CD4-positive, alpha-beta T cell treated with Interleukin-4 for 4 hours (primary cell): ENCODE measurements around the gene TM4SF4.

Experiments
- DNase-seq: peaks from one replicate; pipeline ENCODE4 v3.0.0-alpha.2; 2020

TM4SF4 gene

DNA sequence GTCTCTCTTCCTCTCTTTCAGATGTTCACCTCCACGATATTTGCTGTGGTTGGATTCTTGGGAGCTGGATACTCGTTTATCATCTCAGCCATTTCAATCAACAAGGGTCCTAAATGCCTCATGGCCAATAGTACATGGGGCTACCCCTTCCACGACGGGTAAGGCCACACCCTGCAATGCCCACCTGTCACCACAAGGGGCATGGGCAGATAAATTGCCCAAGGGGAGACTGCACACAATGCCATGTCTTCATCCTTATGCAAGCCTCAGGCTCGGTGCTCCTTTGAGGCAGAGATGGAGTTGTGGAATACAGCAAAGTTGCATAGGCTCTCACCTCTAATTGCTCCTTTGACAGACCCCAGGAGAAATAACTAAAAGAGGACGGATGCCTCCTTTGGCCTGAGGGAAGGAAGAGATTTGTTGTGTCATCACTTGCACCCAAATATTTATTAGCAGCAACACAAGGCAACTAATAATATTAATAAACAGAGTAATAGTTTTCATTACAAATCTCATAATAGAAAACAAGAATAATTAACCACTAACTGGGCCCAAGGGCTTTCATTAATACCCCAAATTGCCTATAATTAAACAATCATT is 13.2 kb downstream of the TM4SF4 start:
- peak; percentile 26 for DNase-seq

- no peak for DNase-seq
Measured at GRCh38 chr3:149489060-149489690, 14.7 kb downstream of the TM4SF4 start.

GRCh38 chr3:149490260-149490971 is 15.9 kb downstream of the TM4SF4 start:
- DNase-seq = no peak

- DNase-seq = no peak
Measured at GRCh38 chr3:149493315-149494021, 19.0 kb downstream of the TM4SF4 start.

DNA sequence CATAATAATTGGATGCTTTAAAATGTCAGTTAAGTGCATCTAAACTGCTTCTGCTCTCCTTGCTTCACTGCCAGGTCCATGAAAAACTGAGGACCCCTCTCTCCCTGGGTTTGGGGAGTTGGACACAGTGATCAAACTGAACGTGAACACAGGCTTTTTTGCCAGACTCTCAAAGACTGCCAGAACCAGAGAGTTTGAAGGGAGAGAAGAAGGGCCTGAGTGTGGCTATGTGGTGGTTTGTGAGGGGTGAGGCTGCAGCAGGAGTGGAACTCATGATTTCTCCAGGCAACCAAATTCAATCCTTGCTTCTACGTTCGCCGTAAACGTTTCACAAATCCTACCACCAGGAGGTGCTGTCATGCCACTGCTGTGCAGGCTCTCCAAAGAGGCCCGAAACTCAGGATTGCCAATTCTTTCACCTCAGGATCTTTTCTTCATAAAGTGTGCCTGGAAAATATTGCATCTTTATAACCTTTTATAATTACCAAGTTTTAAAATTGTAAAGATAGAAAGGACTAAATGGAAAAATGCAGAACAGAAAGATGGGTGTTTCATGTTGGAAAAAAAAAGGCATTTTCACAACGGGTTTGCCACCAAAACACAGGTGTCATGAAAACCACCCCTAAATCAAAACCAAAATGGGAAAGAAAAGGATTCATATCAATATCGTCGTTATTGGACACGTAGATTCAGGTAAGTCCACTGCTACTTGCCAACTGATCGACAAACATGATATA is 19.7 kb downstream of the TM4SF4 start:
- peak; percentile 27 for DNase-seq

DNA sequence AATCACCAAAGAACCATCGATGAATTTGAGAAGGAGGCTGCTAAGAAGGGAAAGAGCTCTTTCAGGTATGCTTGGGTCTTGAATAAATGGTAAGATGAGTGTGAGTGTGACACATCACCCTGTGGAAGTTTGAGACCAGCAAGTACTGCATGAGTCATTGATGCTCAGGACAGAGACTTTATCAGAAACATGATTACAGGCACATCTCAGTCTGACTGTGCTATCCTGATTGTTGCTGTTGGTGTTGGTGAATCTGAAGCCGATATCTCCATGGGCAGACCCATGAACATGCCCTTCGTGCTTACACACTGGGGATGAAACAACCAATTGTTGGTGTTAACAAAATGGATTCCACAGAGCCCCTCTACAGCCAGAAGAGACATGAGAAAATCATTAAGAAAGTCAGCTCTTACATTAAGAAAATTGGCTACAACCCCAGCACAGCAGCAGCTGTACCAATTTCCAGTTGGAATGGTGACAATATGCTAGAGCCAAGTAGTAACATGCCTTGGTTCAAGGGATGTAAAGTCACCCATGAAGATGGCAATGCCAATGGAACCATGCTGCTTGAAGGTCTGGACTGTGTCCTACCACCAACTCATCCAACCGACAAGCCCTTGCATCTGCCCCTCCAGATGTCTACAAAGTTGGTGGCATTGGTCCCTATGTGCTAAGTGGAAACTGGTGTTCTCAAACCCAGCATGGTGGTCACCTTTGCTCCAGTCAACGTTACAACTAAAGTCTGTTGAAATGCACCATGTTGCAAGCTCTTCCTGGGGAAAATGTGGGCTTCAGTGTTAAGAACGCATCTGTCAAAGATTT is 20.5 kb downstream of the TM4SF4 start:
- no peak for DNase-seq

- no peak for DNase-seq
Measured at GRCh38 chr3:149495581-149496125, 21.2 kb downstream of the TM4SF4 start.

DNA sequence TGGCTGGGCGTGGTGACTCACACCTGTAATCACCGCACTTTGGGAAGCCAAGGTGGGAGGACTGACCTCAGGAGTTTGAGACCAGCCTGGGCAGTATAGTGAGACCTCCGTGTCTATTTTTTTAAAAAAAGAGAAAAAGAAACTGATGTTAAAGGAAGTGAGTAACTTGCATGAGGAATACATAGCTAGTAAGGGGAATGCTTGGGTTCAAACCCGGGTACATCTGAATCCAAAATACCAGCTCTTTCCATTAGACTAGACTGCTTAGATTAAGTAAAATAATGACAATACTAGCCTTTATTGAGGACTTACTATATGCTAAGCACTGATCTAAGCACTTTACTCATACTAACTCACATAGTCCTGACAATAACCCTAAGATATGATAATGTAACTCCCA is 22.4 kb downstream of the TM4SF4 start:
- no peak for DNase-seq

GRCh38 chr3:149497966-149498670 is 23.6 kb downstream of the TM4SF4 start:
- DNase-seq = no peak

DNA sequence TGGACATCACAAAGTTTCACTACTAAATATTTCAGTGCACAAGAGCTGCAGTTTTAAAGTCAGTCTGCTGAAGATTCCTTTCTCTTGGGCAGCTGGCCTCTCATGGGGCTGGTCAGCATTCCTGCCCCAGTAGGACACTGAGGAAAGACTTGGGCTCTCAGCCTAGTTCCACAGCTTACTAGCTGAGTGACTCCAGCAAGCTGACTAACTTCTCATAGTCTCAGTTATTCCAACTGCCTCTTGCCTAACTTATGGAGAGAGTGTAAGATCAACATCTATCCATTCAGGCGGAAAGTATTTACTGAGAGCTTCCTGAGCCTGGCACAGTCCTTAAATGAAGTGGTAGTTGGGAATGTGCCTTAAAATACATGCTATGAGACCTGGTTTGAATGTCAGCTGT is 27.0 kb downstream of the TM4SF4 start:
- DNase-seq = no peak

DNA sequence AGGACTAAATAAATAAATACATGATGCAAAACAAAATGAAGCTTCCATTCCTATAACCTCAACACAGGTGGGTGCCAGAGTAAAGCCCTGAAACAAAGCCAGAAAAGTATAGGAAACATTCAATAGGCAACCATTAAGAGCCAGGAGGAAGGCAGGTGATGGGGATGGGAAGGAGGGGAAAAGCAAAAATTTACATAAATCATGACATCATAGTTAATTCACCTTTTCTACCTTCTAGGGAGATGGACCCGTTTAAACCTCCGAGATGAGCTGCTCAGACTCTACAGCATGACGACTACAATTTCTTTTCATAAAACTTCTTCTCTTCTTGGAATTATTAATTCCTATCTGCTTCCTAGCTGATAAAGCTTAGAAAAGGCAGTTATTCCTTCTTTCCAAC is 27.9 kb downstream of the TM4SF4 start:
- DNase-seq = no peak

GRCh38 chr3:149506540-149506939 is 32.0 kb downstream of the TM4SF4 start:
- no peak for DNase-seq

DNA sequence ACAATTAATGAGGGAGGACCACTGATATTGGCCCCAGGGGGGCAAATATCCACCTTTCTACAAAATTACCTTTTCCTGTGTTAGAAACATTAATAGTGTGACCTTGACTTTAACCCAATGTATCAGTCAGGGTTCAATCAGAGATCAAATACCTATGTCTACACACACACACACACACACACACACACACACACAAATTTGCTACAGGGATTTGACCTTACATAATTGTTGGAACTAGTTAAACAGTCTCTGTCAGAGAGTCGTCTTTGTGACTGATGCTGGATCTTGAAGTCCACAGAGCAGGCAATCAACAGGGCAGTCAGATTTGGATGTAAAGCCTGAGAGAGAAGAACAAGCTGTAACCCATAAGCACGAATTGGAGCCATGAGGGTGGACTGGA is 32.5 kb downstream of the TM4SF4 start:
- DNase-seq = no peak

- DNase-seq = no peak
Measured at GRCh38 chr3:149507491-149508324, 33.2 kb downstream of the TM4SF4 start.

- DNase-seq = no peak
Measured at GRCh38 chr3:149509526-149509925, 35.0 kb downstream of the TM4SF4 start.

GRCh38 chr3:149510480-149510879 is 36.0 kb downstream of the TM4SF4 start:
- DNase-seq = no peak

- DNase-seq = no peak
Measured at GRCh38 chr3:149511040-149511626, 36.6 kb downstream of the TM4SF4 start.

- DNase-seq = peak; percentile 34
Measured at GRCh38 chr3:149512073-149512782, 37.7 kb downstream of the TM4SF4 start.

- DNase-seq = no peak
Measured at GRCh38 chr3:149514471-149514870, 40.0 kb downstream of the TM4SF4 start.
